HG03460 (cell line): Measurements from ENCODE around the gene PRRT3.
"Not testable (repeated sequence)": the region's sequence is repeated elsewhere in the genome, so short reads cannot be mapped to it uniquely, and the experiment has no call there.

ENCODE experiments used
- ATAC-seq: cut with Tn5 transposase; IDR thresholded peaks from one replicate; pipeline ENCODE4 v1.9.1; 2021; ENCODE audit not compliant: unreplicated experiment

The PRRT3 gene

DNA sequence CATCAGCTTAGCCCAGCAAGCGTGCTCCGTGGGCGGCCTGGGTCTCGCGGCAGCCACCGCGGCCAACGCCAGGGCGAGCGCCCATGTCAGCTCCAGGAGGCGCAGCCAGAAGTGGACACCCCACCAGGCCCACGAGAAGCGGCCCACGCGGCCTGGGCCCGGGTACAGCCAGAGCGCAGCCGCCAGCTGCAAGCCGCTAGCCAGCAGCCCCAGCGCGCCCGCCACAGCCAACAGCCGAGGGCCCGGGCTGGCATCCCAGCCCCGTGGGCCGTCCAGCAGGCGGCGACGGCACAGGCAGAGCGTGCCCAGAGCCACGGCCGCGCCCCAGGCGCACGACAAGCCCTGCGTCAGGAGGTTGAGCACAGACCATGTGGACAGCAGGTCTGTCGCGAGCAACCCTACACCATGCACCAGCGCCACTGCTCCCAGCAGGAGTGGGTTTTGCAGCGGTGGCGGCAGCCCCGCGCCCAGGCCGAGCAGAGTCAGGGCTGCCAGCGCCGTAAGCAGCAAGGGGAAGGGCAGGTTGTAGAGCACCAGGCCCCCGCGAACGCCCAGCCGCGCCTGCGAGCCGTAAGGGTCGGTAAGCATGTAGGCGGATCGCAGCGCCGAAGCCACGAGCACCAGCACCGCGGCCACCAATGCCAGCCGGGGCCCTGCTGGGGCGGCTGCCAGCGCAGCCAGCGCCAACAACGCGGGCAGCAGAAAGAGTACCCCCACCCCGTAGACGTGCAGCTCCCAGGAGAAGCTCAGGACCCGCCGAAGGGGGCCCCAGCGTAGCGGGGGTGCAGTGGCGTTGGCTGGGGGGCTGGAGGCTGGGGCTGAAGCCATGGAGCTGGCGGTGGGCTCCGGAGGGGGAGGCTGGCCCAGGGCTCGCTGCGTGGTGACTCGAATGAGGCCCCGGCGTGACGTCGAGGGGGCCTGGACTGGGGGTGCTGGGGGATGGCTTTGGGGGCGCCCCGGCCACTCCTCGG is 4.9 kb downstream of the PRRT3 start:
- ATAC-seq, result no peak

DNA sequence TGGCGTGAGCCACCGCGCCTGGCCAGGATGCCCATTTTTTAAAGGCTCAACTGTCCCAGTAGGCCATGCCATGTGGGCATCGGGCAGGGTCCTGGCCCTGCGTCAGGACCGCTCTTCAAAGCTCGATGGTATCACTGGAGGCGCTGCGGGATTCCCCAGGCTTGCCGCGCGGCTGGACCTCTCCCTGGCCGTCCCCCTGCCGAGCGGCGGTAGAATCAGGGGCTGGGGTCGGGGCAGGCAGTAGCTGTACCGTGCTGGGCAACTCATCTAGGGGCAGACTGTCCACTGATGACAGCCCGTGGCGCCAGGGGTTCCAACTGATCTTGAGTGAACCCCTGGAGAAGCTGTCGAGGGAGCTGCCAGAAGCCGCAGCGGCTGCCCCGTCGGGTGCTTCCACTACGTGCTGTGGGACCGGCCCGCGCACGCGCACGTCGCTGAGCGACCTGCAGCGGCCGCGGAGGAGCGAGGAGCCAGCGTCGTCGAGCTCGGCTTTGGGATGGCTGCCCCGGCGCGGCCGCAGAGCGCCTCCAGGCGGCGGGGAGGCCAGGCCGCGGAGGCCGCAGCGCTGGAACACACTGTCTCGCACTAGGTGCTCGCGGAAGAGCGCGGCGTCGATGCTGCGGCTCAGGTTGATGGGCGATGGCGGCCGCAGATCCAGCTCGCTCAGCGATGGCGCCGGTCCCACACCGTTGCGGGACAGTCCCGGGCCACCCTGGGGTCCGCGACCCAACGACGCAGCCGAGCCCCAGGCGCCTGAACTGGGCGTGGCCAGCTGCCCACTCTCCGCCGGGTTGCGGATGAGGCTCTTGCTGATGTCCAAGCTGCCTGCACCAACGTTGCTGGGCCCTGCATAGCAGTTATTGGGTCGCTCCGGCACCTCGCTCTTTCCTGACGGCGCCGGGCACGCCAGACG is 5.8 kb downstream of the PRRT3 start:
- peak; percentile 49 for ATAC-seq

DNA sequence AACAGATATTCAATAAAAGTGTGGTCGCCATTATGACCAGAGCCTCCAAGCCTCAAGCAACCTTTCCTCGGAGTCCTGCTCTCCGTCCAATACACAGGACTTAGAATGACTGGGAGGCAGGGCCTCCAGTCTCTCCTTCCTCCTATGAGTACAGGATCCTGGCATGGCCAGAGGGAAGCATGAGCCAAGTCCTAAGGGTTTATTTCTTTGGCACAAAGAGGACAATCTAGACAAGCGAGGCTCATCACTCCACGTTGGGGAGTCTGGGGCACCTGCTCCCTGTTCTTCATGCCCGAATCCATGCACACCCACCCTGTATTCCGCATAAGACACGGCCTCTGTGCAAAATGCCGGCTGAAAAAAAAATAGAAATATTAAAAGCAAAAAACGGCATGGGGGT is 6.8 kb downstream of the PRRT3 start:
- ATAC-seq, result no peak

DNA sequence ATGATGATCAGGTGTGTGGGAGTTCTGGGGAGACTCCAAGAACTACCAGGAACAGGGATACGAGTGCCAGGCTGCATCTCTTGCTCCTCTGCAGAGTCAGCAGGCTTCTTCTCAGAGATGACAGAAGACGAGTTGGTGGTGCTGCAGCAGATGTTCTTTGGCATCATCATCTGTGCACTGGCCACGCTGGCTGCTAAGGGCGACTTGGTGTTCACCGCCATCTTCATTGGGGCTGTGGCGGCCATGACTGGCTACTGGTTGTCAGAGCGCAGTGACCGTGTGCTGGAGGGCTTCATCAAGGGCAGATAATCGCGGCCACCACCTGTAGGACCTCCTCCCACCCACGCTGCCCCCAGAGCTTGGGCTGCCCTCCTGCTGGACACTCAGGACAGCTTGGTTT is 7.9 kb downstream of the PRRT3 start:
- ATAC-seq, result no peak

DNA sequence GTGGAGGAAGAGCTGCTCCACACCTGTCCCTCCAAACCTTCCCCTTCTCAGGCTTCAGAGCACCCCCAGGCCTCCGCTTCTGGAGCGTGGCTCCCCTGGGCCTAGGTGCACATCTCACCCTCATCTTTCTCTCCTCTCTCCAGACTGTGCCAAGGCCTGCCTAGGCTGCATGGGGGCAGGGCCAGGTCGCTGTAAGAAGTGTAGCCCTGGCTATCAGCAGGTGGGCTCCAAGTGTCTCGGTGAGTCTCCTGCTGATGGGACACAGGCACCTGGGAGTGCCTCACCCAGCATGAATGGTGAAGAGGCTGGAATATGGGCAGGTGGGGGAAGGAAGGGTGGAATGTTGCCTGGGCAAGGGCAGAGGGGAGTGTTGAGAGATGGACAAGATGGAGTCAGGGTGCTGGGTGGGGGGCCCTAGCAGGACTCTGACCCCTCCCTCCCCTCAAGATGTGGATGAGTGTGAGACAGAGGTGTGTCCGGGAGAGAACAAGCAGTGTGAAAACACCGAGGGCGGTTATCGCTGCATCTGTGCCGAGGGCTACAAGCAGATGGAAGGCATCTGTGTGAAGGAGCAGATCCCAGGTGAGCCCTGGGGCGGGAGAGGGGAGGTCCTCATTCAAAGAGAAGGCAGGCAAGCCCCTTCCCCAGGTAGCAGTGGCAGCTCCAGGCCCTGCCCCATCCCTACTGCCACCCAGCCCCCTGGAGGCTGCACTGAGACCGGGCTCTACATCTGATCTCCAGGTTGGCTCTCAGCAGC is 9.1 kb downstream of the PRRT3 start:
- no peak for ATAC-seq

DNA sequence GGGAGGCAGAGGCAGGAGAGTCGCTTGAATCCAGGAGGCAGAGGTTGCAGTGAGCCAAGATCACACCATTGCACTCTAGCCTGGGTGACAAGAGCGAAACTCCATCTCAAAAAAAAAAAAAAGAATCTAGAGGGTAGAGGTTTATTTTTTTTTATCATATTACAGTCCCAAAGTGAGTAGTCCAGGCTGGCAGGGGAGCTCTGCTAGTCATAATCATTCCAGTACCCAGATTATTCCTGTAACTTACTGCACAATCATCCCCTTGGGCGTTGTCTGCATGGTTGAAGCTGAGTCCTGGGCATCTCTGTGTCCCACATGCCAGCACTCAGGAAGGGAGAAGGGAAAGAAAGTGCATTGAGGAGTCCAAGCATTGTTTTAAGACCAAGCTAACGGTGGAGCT is 10.0 kb downstream of the PRRT3 start:
- no peak for ATAC-seq

DNA sequence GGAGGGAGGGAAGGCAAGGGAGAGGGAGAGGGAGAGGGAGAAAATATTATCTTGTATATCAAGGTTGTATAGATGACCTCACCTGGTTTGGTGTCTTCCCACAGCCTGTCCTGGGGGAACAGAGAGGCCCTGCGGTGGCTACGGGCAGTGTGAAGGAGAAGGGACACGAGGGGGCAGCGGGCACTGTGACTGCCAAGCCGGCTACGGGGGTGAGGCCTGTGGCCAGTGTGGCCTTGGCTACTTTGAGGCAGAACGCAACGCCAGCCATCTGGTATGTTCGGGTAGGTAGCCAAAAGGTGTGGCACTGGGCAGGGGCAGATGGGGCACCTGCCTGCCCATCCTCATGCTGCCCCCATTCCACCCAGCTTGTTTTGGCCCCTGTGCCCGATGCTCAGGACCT is 11.5 kb downstream of the PRRT3 start:
- ATAC-seq, result no peak

DNA sequence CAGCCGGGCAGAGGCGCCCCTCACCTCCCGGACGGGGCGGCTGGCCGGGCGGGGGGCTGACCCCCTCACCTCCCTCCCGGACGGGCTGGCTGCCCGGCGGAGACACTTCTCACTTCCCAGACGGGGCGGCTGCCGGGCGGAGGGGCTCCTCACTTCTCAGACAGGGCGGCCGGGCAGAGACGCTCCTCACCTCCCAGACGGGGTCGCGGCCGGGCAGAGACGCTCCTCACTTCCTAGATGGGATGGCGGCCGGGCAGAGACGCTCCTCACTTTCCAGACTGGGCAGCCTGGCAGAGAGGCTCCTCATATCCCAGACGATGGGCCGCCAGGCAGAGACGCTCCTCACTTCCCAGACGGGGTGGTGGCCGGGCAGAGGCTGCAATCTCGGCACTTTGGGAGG is 12.3 kb downstream of the PRRT3 start:
- not testable (repeated sequence) for ATAC-seq

DNA sequence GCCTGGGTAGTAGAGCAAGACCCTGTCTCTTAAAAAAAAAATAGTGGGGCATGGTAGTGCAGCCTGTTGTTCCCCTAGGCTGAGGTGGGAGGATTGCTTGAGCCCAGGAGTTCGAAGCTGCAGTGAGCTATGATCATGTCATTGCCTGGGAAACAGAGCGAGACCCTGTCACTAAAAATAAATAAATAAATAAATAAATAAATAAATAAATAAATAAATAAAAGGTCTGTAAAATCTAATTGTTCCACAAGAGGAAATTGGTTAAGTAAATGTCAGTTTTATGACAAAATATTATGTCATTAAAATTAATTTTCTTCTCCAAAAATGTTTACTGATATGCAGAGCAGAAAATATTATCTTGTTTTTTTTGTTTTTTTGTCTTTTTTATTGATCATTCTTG is 13.2 kb downstream of the PRRT3 start:
- ATAC-seq, result no peak

DNA sequence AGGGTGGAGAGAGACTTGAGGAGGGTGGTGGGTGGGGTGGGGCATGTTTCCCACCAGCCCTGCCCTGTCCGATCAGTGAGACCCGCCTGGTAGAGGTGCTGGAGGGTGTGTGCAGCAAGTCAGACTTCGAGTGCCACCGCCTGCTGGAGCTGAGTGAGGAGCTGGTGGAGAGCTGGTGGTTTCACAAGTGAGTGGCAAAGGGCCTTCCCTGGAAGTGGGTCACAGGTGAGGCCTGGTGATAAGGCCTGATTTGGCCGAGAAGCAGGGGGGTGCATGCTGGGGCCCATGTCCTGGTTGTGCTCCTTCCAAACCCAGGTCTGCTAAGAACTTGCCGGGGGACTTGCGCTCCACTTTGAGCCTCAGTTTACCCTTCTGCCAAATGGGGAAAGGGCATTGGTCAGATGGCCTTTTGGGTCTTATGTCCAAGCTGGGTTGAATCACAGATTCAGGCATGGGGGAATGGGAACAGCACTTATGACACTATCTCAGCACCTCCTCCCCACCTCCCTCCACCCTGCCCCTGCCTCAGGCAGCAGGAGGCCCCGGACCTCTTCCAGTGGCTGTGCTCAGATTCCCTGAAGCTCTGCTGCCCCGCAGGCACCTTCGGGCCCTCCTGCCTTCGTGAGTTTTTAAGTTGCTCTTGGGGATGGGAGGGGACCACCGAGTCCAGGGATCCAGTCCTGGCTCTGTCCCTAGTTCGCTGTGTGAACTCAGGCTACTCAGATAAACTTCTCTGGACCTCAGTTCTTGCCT is 14.5 kb downstream of the PRRT3 start:
- ATAC-seq, result no peak

DNA sequence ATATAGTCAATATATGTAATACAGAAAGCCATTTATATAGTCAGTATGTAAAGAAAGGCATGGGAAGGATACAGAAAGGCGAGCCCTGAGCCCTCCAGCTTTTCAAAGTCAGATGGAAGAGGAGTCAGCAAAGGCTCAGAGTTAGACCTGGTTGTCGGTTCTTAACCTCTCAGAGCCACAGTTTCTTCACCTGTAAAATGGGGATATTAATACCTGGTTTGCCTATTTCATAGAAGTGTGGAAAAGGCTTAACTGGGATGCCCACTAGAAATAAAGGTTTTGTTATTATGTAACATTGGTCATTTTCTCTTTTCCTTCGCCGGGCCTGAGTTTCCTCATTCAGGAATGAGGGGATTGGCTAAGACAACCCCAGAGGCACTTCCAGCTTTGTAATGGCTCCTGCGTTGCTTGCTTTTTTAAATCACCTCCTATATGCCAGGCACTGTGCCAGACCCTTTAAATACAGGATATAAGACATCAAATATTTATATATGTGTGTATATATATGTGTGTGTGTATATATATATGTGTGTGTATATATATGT is 16.2 kb downstream of the PRRT3 start:
- ATAC-seq, result no peak

DNA sequence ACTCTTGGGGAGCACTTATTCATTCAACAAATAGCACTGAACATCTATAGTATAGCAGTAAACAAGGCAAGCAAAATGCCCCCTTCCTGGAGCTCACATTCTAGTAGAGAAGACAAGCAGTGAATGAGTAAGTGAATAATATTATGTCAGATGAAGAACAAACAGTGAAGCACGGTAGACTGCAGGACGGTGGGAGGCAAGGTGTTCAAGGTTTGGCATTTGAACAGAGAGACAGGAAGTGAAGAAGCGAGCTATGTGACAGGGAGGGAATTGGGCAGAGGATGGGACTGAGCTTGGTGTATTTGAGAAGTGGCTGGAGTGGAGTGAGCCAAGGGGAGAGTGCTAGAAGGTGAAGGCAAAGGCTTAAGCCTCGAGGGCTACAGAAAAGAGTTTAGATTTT is 17.2 kb downstream of the PRRT3 start:
- ATAC-seq, result no peak

DNA sequence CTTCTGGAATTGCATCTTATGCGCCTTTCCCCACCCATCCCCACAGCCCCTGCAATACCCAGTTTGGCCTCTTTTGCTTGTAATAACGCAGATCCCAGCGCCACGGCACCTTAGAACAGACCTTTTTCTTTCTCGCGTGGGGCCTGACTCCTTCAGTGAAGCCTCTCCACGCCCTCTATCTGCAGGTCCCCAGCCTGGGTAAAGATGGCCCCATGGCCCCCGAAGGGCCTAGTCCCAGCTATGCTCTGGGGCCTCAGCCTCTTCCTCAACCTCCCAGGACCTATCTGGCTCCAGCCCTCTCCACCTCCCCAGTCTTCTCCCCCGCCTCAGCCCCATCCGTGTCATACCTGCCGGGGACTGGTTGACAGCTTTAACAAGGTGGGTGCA is 18.0 kb downstream of the PRRT3 start:
- ATAC-seq, result no peak

DNA sequence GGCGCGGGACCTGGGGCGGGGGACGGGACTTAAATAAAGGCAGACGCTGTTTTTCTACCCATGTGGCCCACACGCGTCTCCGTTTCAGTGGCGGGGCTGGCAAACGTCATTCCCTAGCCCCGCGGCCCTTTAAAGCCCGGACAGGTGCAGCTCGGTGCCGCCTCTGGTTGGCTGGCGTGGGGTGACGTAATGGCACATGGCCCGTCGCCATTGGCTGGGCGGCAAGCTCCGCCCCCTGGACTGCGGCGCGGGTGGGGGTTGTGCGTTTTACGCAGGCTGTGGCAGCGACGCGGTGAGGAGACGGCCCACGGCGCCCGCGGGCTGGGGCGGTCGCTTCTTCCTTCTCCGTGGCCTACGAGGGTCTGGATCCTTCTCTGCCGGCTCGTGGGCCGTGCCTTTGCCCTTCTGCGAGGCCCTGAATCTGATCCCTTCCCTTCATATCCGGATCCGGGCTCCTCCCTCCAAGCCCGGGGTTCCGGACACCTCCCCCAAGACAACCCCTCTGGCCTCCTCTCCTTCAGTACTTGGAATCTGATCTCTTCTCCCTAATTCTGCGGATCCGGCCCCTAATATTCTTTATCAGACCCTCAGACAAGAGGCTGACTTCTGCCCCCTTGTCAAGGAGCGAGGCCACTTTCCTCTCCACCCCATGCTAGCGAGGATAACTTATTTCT is 18.5 kb downstream of the PRRT3 start, which contains the start of gene CRELD1:
CRELD1 (plus strand) TSS at position 274 of the 674 bp plus-strand sequence. CDS start 605 bp downstream, outside the sequence.
- peak; percentile 89 for ATAC-seq

DNA sequence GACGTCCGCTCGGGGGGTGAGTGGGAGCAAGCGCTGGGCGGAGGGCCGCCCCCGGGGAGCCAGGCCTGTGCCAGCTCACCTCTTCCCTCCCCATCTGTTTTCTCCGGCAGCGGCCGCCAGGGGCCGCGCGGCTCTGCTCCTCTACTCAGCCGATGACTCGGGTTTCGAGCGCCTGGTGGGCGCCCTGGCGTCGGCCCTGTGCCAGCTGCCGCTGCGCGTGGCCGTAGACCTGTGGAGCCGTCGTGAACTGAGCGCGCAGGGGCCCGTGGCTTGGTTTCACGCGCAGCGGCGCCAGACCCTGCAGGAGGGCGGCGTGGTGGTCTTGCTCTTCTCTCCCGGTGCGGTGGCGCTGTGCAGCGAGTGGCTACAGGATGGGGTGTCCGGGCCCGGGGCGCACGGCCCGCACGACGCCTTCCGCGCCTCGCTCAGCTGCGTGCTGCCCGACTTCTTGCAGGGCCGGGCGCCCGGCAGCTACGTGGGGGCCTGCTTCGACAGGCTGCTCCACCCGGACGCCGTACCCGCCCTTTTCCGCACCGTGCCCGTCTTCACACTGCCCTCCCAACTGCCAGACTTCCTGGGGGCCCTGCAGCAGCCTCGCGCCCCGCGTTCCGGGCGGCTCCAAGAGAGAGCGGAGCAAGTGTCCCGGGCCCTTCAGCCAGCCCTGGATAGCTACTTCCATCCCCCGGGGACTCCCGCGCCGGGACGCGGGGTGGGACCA is 19.2 kb downstream of the PRRT3 start:
- peak; percentile 63 for ATAC-seq

DNA sequence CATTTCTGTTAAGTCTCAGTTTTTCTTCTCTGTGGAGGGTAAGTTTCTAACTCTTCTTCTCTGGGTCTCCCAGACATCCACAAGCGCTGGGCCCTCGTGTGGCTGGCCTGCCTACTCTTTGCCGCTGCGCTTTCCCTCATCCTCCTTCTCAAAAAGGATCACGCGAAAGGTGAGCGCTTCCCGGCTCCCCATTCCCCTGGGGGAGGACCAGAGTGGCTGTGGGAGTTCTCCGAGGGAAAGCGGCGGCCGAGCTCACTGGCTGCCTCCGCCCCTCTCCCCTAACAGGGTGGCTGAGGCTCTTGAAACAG is 19.7 kb downstream of the PRRT3 start:
- no peak for ATAC-seq

DNA sequence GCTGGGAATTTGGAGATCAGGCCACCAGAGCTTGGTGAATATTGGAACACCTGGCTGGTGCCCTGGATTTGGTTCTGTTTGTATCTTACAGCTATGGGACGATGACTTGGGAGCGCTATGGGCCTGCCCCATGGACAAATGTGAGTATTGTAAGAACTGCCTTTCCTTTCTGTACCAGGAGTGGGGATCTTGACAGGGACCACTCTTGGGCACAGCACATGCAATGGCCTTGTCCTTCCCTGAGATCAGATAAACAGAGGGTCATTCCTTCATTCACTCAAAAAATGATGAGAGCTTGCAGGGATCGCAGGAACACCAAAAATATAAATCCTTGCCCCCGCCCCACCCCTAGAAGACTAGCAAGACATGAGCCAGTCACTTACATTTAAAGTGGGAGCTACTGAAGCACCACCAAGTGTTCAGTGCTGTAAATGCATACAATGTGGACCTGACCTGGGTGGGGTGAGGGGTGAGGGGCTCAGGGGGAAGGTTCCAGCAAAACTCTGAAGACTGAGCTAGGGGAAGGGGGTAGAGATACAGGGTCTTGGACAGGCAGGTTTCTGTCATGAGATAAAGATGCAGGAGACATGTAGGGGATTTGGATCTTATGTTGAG is 21.3 kb downstream of the PRRT3 start:
- ATAC-seq, result no peak

DNA sequence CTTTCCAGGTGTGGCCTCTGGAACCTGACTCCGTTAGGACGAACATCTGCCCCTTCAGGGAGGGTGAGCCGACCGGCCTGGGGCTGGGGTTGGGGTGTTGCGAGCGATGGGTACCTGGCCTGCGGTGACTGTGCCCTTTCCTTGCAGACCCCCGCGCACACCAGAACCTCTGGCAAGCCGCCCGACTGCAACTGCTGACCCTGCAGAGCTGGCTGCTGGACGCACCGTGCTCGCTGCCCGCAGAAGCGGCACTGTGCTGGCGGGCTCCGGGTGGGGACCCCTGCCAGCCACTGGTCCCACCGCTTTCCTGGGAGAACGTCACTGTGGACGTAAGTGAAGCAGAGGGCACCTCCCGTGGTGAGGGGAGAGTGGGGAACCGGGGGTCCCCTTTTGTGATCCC is 24.1 kb downstream of the PRRT3 start:
- no peak for ATAC-seq
